Measurements from ENCODE around the gene SLC5A10. TPM values are rescaled to one million over a fixed set of nuclear protein-coding genes. Genes with fewer than 3 reads are reported as not detected.

The SLC5A10 gene
- total RNA-seq, 2 donors from 2014 or later: 0.26 to 0.27 TPM

GRCh38 chr17:18994631-18995030 lies 42.7 kb downstream of the SLC5A10 start:
- no peak for ATAC-seq
- DNase-seq: no peak
- intact Hi-C loops (cut with DNase I): no loop called here

- ATAC-seq: no peak
- no peak for DNase-seq
- intact Hi-C loops (cut with DNase I): no loop called here
These were observed 43.3 kb downstream of the SLC5A10 start for GRCh38 chr17:18995220-18995619.

- intact Hi-C loops (cut with DNase I): no loop called here
- DNase-seq (no peak), ATAC-seq (no peak)
These were observed 44.5 kb downstream of the SLC5A10 start for GRCh38 chr17:18996458-18996857.

GRCh38 chr17:18997650-18998196 lies 45.8 kb downstream of the SLC5A10 start:
- ATAC-seq: peak; percentile 56 to 73
- intact Hi-C loops (cut with DNase I): no loop called here

GRCh38 chr17:18999394-18999793 lies 47.4 kb downstream of the SLC5A10 start:
- intact Hi-C loops (cut with DNase I): no loop called here
- no peak for ATAC-seq
- DNase-seq: no peak

More at GRCh38 chr17:18997650-18998196, 45.8 kb downstream of the SLC5A10 start:
- no peak for DNase-seq

- ATAC-seq: no peak
- no peak for DNase-seq
- intact Hi-C loops (cut with DNase I): no loop called here
These were observed 47.9 kb downstream of the SLC5A10 start for GRCh38 chr17:18999911-19000310.

GRCh38 chr17:19000531-19001325 lies 48.8 kb downstream of the SLC5A10 start:
- ATAC-seq (peak; percentile 24 to 63), DNase-seq (peak; percentile 61)
- intact Hi-C loops (cut with DNase I): no loop called here

GRCh38 chr17:19001907-19002590 lies 50.1 kb downstream of the SLC5A10 start:
- intact Hi-C loops (cut with DNase I): no loop called here
- ATAC-seq: no peak
- DNase-seq: no peak

- intact Hi-C loops (cut with DNase I): no loop called here
- ATAC-seq: no peak
- no peak for DNase-seq
These were observed 51.0 kb downstream of the SLC5A10 start for GRCh38 chr17:19002805-19003542.

GRCh38 chr17:19003543-19004420 lies 51.8 kb downstream of the SLC5A10 start:
- ATAC-seq (peak; percentile 36 to 59), DNase-seq (no peak)
- intact Hi-C loops (cut with DNase I): no loop called here

- intact Hi-C loops (cut with DNase I): no loop called here
- ATAC-seq (peak; percentile 74 to 78), DNase-seq (peak; percentile 86)
These were observed 52.6 kb downstream of the SLC5A10 start, which contains the start of gene FAM83G for GRCh38 chr17:19004421-19005136. Gene FAM83G (minus strand): TSS chr17:19004764. CDS start chr17:19004041, 723 bp downstream.

GRCh38 chr17:19005137-19005773 lies 53.3 kb downstream of the SLC5A10 start:
- intact Hi-C loops (cut with DNase I): no loop called here
- ATAC-seq (no peak), DNase-seq (no peak)

- intact Hi-C loops (cut with DNase I): no loop called here
- DNase-seq (no peak), ATAC-seq (no peak)
These were observed 53.9 kb downstream of the SLC5A10 start for GRCh38 chr17:19005789-19006430.

- intact Hi-C loops (cut with DNase I): no loop called here
- ATAC-seq (no peak), DNase-seq (no peak)
These were observed 54.7 kb downstream of the SLC5A10 start for GRCh38 chr17:19006698-19007097.

GRCh38 chr17:19009970-19010369 lies 58.0 kb downstream of the SLC5A10 start:
- DNase-seq: peak; percentile 3
- no peak for ATAC-seq
- intact Hi-C loops (cut with DNase I): no loop called here

GRCh38 chr17:19010729-19011505 lies 59.0 kb downstream of the SLC5A10 start:
- intact Hi-C loops (cut with DNase I): no loop called here
- peak; percentile 12 for DNase-seq
- ATAC-seq: no peak
